SK-N-MC (cell line): ENCODE results near the gene TRIM47.

ENCODE experiments used
- DNase-seq: peaks from one replicate; pipeline ENCODE4 v3.0.0-alpha.2; 2011; ENCODE audit warnings: low read depth, low spot score
- H3K27ac ChIP-seq: fragments of 200-600 bp; sonication (generic); 2 replicates; pipeline ENCODE4 v1.5.1; 2016; ENCODE audit warnings: mixed run types
- H3K36me3 ChIP-seq: fragments of 200-600 bp; sonication (generic); 2 replicates; pipeline ENCODE4 v1.6.1; 2017; ENCODE audit warnings: antibody characterized with exemption, low read length, mixed read lengths; ENCODE audit not compliant: insufficient read depth
- H3K4me3 ChIP-seq: fragments of 200-600 bp; sonication (generic); 2 replicates; pipeline ENCODE4 v1.5.1; 2016
- H3K9ac ChIP-seq: fragments of 200-600 bp; sonication (generic); 2 replicates; pipeline ENCODE4 v1.8.0; 2017; ENCODE audit warnings: mixed run types, mixed read lengths; ENCODE audit not compliant: insufficient read length
- H3K9me3 ChIP-seq: fragments of 200-600 bp; sonication (generic); 2 replicates; pipeline ENCODE4 v1.6.1; 2017; ENCODE audit warnings: low read depth, mild to moderate bottlenecking, antibody characterized with exemption, low read length, moderate library complexity, mixed read lengths
- EZH2 ChIP-seq: fragments of 200-600 bp; sonication (generic); IDR thresholded peaks from one replicate; pipeline ENCODE4 v1.6.1; 2017; ENCODE audit warnings: antibody characterized with exemption
- FOXP2 ChIP-seq: optimal IDR thresholded peaks from 2 replicates; pipeline ENCODE3; 2011; ENCODE audit warnings: mild to moderate bottlenecking, moderate library complexity; ENCODE audit not compliant: insufficient read depth; ENCODE audit errors: extremely low read length, control extremely low read depth
- POLR2AphosphoS5 ChIP-seq: IDR thresholded peaks from 2 replicates; pipeline ENCODE4 v1.6.1; 2012; ENCODE audit warnings: mild to moderate bottlenecking, low read depth, low read length, borderline replicate concordance

The TRIM47 gene

GRCh38 chr17:75824666-75825065 is 53.7 kb downstream of the TRIM47 start:
- TF ChIP-seq FOXP2 (no peak), EZH2 (no peak), POLR2AphosphoS5 (no peak)
- Histone ChIP-seq H3K27ac (peak overlapping the region; percentile 36; the same call in 1 of the 2 replicates), H3K9me3 (no peaks in the 10 kb centered on the region), H3K9ac (no peak overlapping the region), H3K4me3 (no peak overlapping the region), H3K36me3 (peaks cover 45% of the 10 kb centered on the region; the same call in 1 of the 2 replicates)
- DNase-seq, result no peak
